Right cardiac atrium (tissue), 5 donors: ENCODE measurements around the gene FCAMR. TPM values are rescaled to one million over a fixed set of nuclear protein-coding genes. Genes with fewer than 3 reads are reported as not detected.

Experiments
- polyA plus RNA-seq: library from polyadenylated mRNA; stranded (reverse); fragments of 200-250 nt; gene quantifications from one replicate; pipeline ENCODE4 v1.2.3, GENCODE V29; 2013
- total RNA-seq, 4 donors: library from RNA; stranded (reverse); fragmentation: NEBNext Ultra II Directional; extraction: Animal tissue kit (Norgen Biotek cat#: 25700); gene quantifications; one replicate each; pipeline ENCODE4 v1.2.1, GENCODE V29; 2021
- donor health status: healthy with polysubstance abuse.
- donor health status: DM: no; HTN: yes; CAD: no.
- donor health status: DM: no; HTN: no; CAD: no.
- donor health status: DM: no; HTN: yes; CAD: no; lungs with severe emphysema.
- donor health status: DM: yes; HTN: yes; CAD: no.

FCAMR gene
- total and polyA plus RNA-seq, 5 donors = not detected

Other genes starting within 250 kb of the FCAMR start
- not detected for gene IL19, start 199.7 kb downstream of the FCAMR start, total RNA-seq
- gene IL19, start 199.7 kb downstream of the FCAMR start, polyA plus RNA-seq = not detected
- 1 to 10 TPM in 3 of 4 donors, under 1 TPM in 1; 0.59 to 5.9 (median 1.3) TPM for gene IL10, start 198.0 kb downstream of the FCAMR start, total RNA-seq
- 0.75 TPM for gene IL10, start 198.0 kb downstream of the FCAMR start, polyA plus RNA-seq
- not detected for gene IL20, start 104.8 kb downstream of the FCAMR start, total RNA-seq
- not detected for gene IL20, start 104.8 kb downstream of the FCAMR start, polyA plus RNA-seq
- not detected for gene IL24, start 73.0 kb downstream of the FCAMR start, total RNA-seq
- gene IL24, start 73.0 kb downstream of the FCAMR start, polyA plus RNA-seq = not detected
- gene FCMR, start 48.5 kb downstream of the FCAMR start, total RNA-seq = 1 to 10 TPM; 1.7 to 2.7 (median 2.1) TPM
- gene FCMR, start 48.5 kb downstream of the FCAMR start, polyA plus RNA-seq = 0.81 TPM
- gene PIGR, start 24.0 kb downstream of the FCAMR start, total RNA-seq = under 1 TPM in 3 of 4 donors, not detected in 1; 0.09 to 0.59 (median 0.17) TPM
- gene PIGR, start 24.0 kb downstream of the FCAMR start, polyA plus RNA-seq = 0.23 TPM
- gene C1orf116, start 62.3 kb upstream of the FCAMR start, total RNA-seq = under 1 TPM in 3 of 4 donors, not detected in 1; 0.06 to 0.14 (median 0.08) TPM
- gene C1orf116, start 62.3 kb upstream of the FCAMR start, polyA plus RNA-seq = 0.05 TPM
- 1 to 10 TPM; 4.6 to 5.0 (median 4.8) TPM for gene YOD1, start 80.7 kb upstream of the FCAMR start, total RNA-seq
- 1.6 TPM for gene YOD1, start 80.7 kb upstream of the FCAMR start, polyA plus RNA-seq
- gene PFKFB2, start 82.8 kb upstream of the FCAMR start, total RNA-seq = 10 to 100 TPM; 16.4 to 29.7 (median 21.7) TPM
- 9.4 TPM for gene PFKFB2, start 82.8 kb upstream of the FCAMR start, polyA plus RNA-seq
- under 1 TPM in 1 of 4 donors, not detected in 3; 0.43 TPM for gene C4BPB, start 118.4 kb upstream of the FCAMR start, total RNA-seq
- 0.05 TPM for gene C4BPB, start 118.4 kb upstream of the FCAMR start, polyA plus RNA-seq
- under 1 TPM in 1 of 4 donors, not detected in 3; 0.14 TPM for gene C4BPA, start 133.8 kb upstream of the FCAMR start, total RNA-seq
- gene C4BPA, start 133.8 kb upstream of the FCAMR start, polyA plus RNA-seq = not detected